Neural cell (in vitro differentiated cells): ENCODE data around the gene OSBPL1A. TPM values are rescaled to one million over a fixed set of nuclear protein-coding genes. Genes with fewer than 3 reads are reported as not detected.

ENCODE experiments used
- H2AFZ ChIP-seq: fragments of 200-600, 300-800 bp; sonication (generic), shearing (Covaris generic); 2 replicates; pipeline ENCODE4 v1.6.0; 2014; ENCODE audit warnings: low read depth, mild to moderate bottlenecking, antibody characterized with exemption, low read length, moderate library complexity
- H3F3A ChIP-seq: fragments of 200-600 bp; shearing (Covaris generic); 2 replicates; pipeline ENCODE4 v1.6.1; 2016; ENCODE audit warnings: mild to moderate bottlenecking, moderate library complexity, mixed read lengths, antibody characterized with exemption, low read length; ENCODE audit not compliant: insufficient read depth, poor library complexity, severe bottlenecking
- H3K27ac ChIP-seq: fragments of 200-600, 300-800 bp; sonication (generic), shearing (Covaris generic); 2 replicates; pipeline ENCODE4 v1.5.1; 2014; ENCODE audit warnings: mild to moderate bottlenecking, low read length, moderate library complexity
- H3K27me3 ChIP-seq: fragments of 300-800, 200-600 bp; sonication (generic), shearing (Covaris generic); 2 replicates; pipeline ENCODE4 v1.6.0; 2014; ENCODE audit warnings: mild to moderate bottlenecking, low read depth, low read length, moderate library complexity; ENCODE audit not compliant: insufficient read depth
- H3K36me3 ChIP-seq: fragments of 300-800, 200-600 bp; sonication (generic), shearing (Covaris generic); 2 replicates; pipeline ENCODE4 v1.5.1; 2014; ENCODE audit warnings: mild to moderate bottlenecking, antibody characterized with exemption, low read length, moderate library complexity; ENCODE audit not compliant: insufficient read depth
- H3K4me2 ChIP-seq: fragments of 300-800, 200-600 bp; sonication (generic), shearing (Covaris generic); 2 replicates; pipeline ENCODE4 v1.6.0; 2014; ENCODE audit warnings: mild to moderate bottlenecking, low read length
- H3K4me3 ChIP-seq: fragments of 300-800, 200-600 bp; sonication (generic), shearing (Covaris generic); 2 replicates; pipeline ENCODE4 v1.5.1; 2014; ENCODE audit warnings: mild to moderate bottlenecking, low read length, moderate library complexity
- H3K79me2 ChIP-seq: fragments of 200-600 bp; shearing (Covaris generic); replicated peaks from 2 replicates; pipeline ENCODE4 v1.6.0; 2014; ENCODE audit warnings: mild to moderate bottlenecking, low read length, moderate library complexity; ENCODE audit not compliant: insufficient read depth
- H3K9ac ChIP-seq: fragments of 300-800, 200-600 bp; sonication (generic), shearing (Covaris generic); 2 replicates; pipeline ENCODE4 v1.6.1; 2016; ENCODE audit warnings: mild to moderate bottlenecking, low read length, mixed read lengths
- H3K9me2 ChIP-seq: fragments of 200-600 bp; shearing (Covaris generic); 2 replicates; pipeline ENCODE4 v1.6.1; 2016; ENCODE audit warnings: mild to moderate bottlenecking, low read length, mixed read lengths; ENCODE audit not compliant: insufficient read depth
- H3K9me3 ChIP-seq: fragments of 200-600, 300-800 bp; sonication (generic), shearing (Covaris generic); 2 replicates; pipeline ENCODE4 v1.6.1; 2016; ENCODE audit warnings: mild to moderate bottlenecking, mixed run types, low read length, moderate library complexity, mixed read lengths
- H4K20me1 ChIP-seq: fragments of 200-600 bp; shearing (Covaris generic); 2 replicates; pipeline ENCODE4 v1.6.1; 2016; ENCODE audit warnings: mild to moderate bottlenecking, mixed run types; ENCODE audit not compliant: insufficient read depth
- EP300 ChIP-seq: fragments of 450-650 bp; conservative IDR thresholded peaks from 2 replicates; pipeline ENCODE4 v1.6.1; 2014; ENCODE audit warnings: antibody characterized with exemption, mild to moderate bottlenecking, moderate library complexity; ENCODE audit not compliant: poor library complexity, severe bottlenecking
- EZH2 ChIP-seq: fragments of 200-600, 300-800 bp; shearing (Covaris generic), sonication (generic); IDR thresholded peaks from 2 replicates; pipeline ENCODE4 v1.6.1; 2014; ENCODE audit warnings: antibody characterized with exemption, low read length, borderline replicate concordance, mild to moderate bottlenecking; ENCODE audit not compliant: insufficient read depth, poor library complexity, severe bottlenecking
- MXI1 ChIP-seq: fragments of 450-650 bp; conservative IDR thresholded peaks from 2 replicates; pipeline ENCODE4 v1.6.1; 2014; ENCODE audit warnings: antibody characterized with exemption, mild to moderate bottlenecking; ENCODE audit not compliant: poor library complexity, severe bottlenecking
- POLR2AphosphoS5 ChIP-seq: IDR thresholded peaks from 2 replicates; pipeline ENCODE4 v1.6.1; 2012
- RAD21 ChIP-seq: fragments of 450-650 bp; conservative IDR thresholded peaks from 2 replicates; pipeline ENCODE4 v1.6.1; 2014; ENCODE audit warnings: antibody characterized with exemption, mild to moderate bottlenecking, moderate library complexity
- SMC3 ChIP-seq: fragments of 450-650 bp; conservative IDR thresholded peaks from 2 replicates; pipeline ENCODE4 v1.6.1; 2014; ENCODE audit warnings: antibody characterized with exemption, mild to moderate bottlenecking, moderate library complexity; ENCODE audit not compliant: poor library complexity
- TAF1 ChIP-seq: IDR thresholded peaks from 2 replicates; pipeline ENCODE4 v1.6.1; 2012; ENCODE audit warnings: low read depth
- polyA plus RNA-seq: library from polyadenylated mRNA; depleted of rRNA; stranded (reverse); fragments of >200 nt; gene quantifications from 2 replicates; pipeline ENCODE4 v1.2.3, GENCODE V29; 2014
- TF ChIP-seq, protein P1 (sequence below): IDR thresholded peaks from 2 replicates; pipeline ENCODE4 v1.6.1; 2012; ENCODE audit warnings: borderline replicate concordance
- TF ChIP-seq, protein P2 (sequence below): fragments of 450-650 bp; IDR thresholded peaks from 2 replicates; pipeline ENCODE4 v1.5.1; 2014; ENCODE audit warnings: antibody characterized with exemption, mild to moderate bottlenecking, moderate library complexity; ENCODE audit not compliant: poor library complexity, severe bottlenecking

The OSBPL1A gene
- polyA plus RNA-seq, 1 donor from 2014 or later, result 24.9 TPM

- H3K9me3 ChIP-seq, result peaks cover under 1% of the 10 kb centered on the region
- no peak overlapping the region for H3K4me2 ChIP-seq
- no peaks in the 10 kb centered on the region for H3K9me2 ChIP-seq
- no peak overlapping the region for H3K4me3 ChIP-seq
- H3K27me3 ChIP-seq, result no peaks in the 10 kb centered on the region
- no peak overlapping the region for H3K27ac ChIP-seq
- no peaks in the 10 kb centered on the region for H4K20me1 ChIP-seq
- no peaks in the 10 kb centered on the region for H3K79me2 ChIP-seq
- H3F3A ChIP-seq, result no peaks in the 10 kb centered on the region
- TF ChIP-seq MXI1, result no peak
- no peak for TF ChIP-seq SMC3
- TF ChIP-seq, protein P1, sequence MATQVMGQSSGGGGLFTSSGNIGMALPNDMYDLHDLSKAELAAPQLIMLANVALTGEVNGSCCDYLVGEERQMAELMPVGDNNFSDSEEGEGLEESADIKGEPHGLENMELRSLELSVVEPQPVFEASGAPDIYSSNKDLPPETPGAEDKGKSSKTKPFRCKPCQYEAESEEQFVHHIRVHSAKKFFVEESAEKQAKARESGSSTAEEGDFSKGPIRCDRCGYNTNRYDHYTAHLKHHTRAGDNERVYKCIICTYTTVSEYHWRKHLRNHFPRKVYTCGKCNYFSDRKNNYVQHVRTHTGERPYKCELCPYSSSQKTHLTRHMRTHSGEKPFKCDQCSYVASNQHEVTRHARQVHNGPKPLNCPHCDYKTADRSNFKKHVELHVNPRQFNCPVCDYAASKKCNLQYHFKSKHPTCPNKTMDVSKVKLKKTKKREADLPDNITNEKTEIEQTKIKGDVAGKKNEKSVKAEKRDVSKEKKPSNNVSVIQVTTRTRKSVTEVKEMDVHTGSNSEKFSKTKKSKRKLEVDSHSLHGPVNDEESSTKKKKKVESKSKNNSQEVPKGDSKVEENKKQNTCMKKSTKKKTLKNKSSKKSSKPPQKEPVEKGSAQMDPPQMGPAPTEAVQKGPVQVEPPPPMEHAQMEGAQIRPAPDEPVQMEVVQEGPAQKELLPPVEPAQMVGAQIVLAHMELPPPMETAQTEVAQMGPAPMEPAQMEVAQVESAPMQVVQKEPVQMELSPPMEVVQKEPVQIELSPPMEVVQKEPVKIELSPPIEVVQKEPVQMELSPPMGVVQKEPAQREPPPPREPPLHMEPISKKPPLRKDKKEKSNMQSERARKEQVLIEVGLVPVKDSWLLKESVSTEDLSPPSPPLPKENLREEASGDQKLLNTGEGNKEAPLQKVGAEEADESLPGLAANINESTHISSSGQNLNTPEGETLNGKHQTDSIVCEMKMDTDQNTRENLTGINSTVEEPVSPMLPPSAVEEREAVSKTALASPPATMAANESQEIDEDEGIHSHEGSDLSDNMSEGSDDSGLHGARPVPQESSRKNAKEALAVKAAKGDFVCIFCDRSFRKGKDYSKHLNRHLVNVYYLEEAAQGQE, result no peak
- no peak for TF ChIP-seq TAF1
- TF ChIP-seq EP300, result no peak
- no peak for TF ChIP-seq RAD21
- no peak for TF ChIP-seq POLR2AphosphoS5
- no peak for TF ChIP-seq EZH2
- TF ChIP-seq, protein P2, sequence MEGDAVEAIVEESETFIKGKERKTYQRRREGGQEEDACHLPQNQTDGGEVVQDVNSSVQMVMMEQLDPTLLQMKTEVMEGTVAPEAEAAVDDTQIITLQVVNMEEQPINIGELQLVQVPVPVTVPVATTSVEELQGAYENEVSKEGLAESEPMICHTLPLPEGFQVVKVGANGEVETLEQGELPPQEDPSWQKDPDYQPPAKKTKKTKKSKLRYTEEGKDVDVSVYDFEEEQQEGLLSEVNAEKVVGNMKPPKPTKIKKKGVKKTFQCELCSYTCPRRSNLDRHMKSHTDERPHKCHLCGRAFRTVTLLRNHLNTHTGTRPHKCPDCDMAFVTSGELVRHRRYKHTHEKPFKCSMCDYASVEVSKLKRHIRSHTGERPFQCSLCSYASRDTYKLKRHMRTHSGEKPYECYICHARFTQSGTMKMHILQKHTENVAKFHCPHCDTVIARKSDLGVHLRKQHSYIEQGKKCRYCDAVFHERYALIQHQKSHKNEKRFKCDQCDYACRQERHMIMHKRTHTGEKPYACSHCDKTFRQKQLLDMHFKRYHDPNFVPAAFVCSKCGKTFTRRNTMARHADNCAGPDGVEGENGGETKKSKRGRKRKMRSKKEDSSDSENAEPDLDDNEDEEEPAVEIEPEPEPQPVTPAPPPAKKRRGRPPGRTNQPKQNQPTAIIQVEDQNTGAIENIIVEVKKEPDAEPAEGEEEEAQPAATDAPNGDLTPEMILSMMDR, result no peak
- no peak overlapping the region for H3K9ac ChIP-seq
- no peak overlapping the region for H2AFZ ChIP-seq
- H3K36me3 ChIP-seq, result no peaks in the 10 kb centered on the region
Observed at GRCh38 chr18:24262087-24262486, 135.5 kb downstream of the OSBPL1A start.

DNA sequence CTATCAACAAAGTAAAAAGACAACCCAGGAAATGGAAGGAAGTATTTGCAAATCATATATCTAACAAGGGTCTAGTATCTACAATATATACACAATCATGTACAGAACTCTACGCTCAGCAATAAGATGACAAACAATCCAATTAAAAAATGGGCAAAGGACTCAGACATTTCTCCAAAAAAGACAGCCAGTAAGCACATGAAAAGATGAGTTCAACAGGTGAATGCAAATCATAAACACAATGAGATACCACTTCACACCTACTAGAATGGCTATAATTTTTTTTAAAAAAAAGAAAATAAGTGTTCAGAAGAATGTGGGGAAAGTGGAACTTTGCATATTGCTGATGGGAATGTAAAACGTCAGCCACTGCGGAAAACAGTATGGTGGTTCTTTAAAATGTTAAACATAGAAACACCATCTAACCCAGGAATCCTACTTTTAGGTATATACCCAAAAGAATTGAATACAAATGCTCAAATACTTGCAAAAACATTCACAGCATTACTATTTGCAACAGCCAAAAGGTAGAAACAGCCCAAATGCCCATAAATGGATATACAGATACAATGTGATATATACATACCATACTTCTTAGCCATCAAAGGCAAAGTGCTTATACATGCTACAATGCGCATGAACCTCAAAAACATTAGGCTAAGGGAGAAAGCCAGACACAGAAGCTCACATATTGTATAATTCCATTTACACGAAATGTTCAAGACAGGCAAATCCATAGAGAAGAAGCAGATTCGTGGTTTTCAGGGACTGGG, 137.6 kb downstream of the OSBPL1A start:
- Histone ChIP-seq H3K27me3 (no peaks in the 10 kb centered on the region), H3K9me3 (peaks cover 2% of the 10 kb centered on the region), H3F3A (no peaks in the 10 kb centered on the region), H3K9me2 (no peaks in the 10 kb centered on the region), H3K4me2 (no peak overlapping the region), H3K4me3 (no peak overlapping the region), H3K9ac (no peak overlapping the region), H2AFZ (no peak overlapping the region), H3K36me3 (no peaks in the 10 kb centered on the region), H3K27ac (no peak overlapping the region), H4K20me1 (no peaks in the 10 kb centered on the region), H3K79me2 (no peaks in the 10 kb centered on the region)
- TF ChIP-seq, protein P2, result no peak
- TF ChIP-seq SMC3 (no peak), RAD21 (no peak), MXI1 (no peak)
- TF ChIP-seq, protein P1, result no peak
